B cell (primary cell): ENCODE measurements around the gene DENND1A. TPM values are rescaled to one million over a fixed set of nuclear protein-coding genes. Genes with fewer than 3 reads are reported as not detected.

Experiments used
- ATAC-seq: fragments of 200-7000 bp; cut with Tn5 transposase; one replicate; pipeline ENCODE4 v1.10.0; 2021; ENCODE audit warnings: low read depth, mild to moderate bottlenecking, moderate number of reproducible peaks, moderate library complexity
- CTCF ChIA-PET: fragments of 350-600 bp; sonication (Branson Sonifier 250); formaldehyde crosslinking; loops from one replicate; lab custom pipeline; 2021; ENCODE audit warnings: antibody characterized with exemption, inconsistent platforms; lab: Charles Lee
- POLR2A ChIA-PET: fragments of 350-600 bp; sonication (Branson Sonifier 250); formaldehyde crosslinking; loops from one replicate; lab custom pipeline; 2021; ENCODE audit warnings: antibody characterized with exemption; lab: Charles Lee
- DNase-seq: peaks from one replicate; pipeline ENCODE4 v3.0.0; 2013
- H2AFZ ChIP-seq: 2 replicates; pipeline ENCODE4 v1.6.1; 2012; ENCODE audit warnings: mild to moderate bottlenecking, low read depth, low read length; ENCODE audit not compliant: insufficient read depth, poor library complexity, severe bottlenecking
- H3K27ac ChIP-seq, 2 donors: 1 replicate in 1 of 2; 2 replicates in 1 of 2; pipeline ENCODE4 v1.5.1; 2012 to 2013; ENCODE audit warnings: low read length in 2 of 2, mild to moderate bottlenecking in 2 of 2, moderate library complexity in 1 of 2
- H3K27me3 ChIP-seq, 4 experiments: fragments of 200-600 bp in 1 of 4; sonication (generic) in 1 of 4; replicated peaks in 1 of 4; 1 replicate in 2 of 4; 2 replicates in 2 of 4; pipeline versions ENCODE4 v1.6.1 to v1.7.0; 2013 to 2016; ENCODE audit warnings: low read length in 3 of 4, mild to moderate bottlenecking in 2 of 4, mixed read lengths in 1 of 4, moderate library complexity in 1 of 4; ENCODE audit not compliant: insufficient read depth in 4 of 4, control insufficient read depth in 3 of 4; ENCODE audit errors: control extremely low read depth in 1 of 4
- H3K36me3 ChIP-seq, 2 experiments: replicated peaks in 1 of 2; 1 replicate in 1 of 2; 2 replicates in 1 of 2; pipeline versions ENCODE4 v1.6.1 to v1.7.1; 2013; ENCODE audit warnings: low read length in 1 of 2; ENCODE audit not compliant: insufficient read depth in 2 of 2, control insufficient read depth in 1 of 2; ENCODE audit errors: control extremely low read depth in 1 of 2, extremely low read depth in 1 of 2
- H3K4me1 ChIP-seq, 2 donors: fragments of 200-600 bp in 1 of 2; sonication (generic) in 1 of 2; 1 replicate in 1 of 2; 2 replicates in 1 of 2; pipeline versions ENCODE4 v1.5.1 to v1.6.1; 2013 to 2017; ENCODE audit warnings: low read length in 2 of 2; ENCODE audit not compliant: control insufficient read depth in 2 of 2, insufficient read depth in 2 of 2
- H3K4me2 ChIP-seq: replicated peaks from 2 replicates; pipeline ENCODE3; 2012; ENCODE audit warnings: mild to moderate bottlenecking, low read depth, low read length; ENCODE audit not compliant: poor library complexity, severe bottlenecking
- H3K4me3 ChIP-seq, 5 experiments: fragments of 200-600 bp in 1 of 5; sonication (generic) in 1 of 5; 1 replicate in 3 of 5; 2 replicates in 2 of 5; pipeline versions ENCODE4 v1.5.1 to v1.7.0; 2011 to 2016; ENCODE audit warnings: low read length in 4 of 5, mild to moderate bottlenecking in 4 of 5, low read depth in 2 of 5, control low read depth in 1 of 5, moderate library complexity in 1 of 5; ENCODE audit not compliant: insufficient read depth in 1 of 5; ENCODE audit errors: control extremely low read depth in 1 of 5, extremely low read depth in 1 of 5
- H3K79me2 ChIP-seq: fragments of 200-600 bp; sonication (generic); one replicate; pipeline ENCODE4 v1.6.0; 2016; ENCODE audit warnings: low read length; ENCODE audit not compliant: control insufficient read depth, insufficient read depth
- H3K9ac ChIP-seq: fragments of 200-600 bp; sonication (generic); 2 replicates; pipeline ENCODE4 v1.6.1; 2017; ENCODE audit warnings: mild to moderate bottlenecking, low read length, moderate library complexity
- H3K9me3 ChIP-seq, 3 donors: one replicate each; pipeline versions ENCODE4 v1.6.1 to v1.7.1; 2013; ENCODE audit warnings: low read length in 2 of 3; ENCODE audit not compliant: control insufficient read depth in 2 of 3, insufficient read depth in 1 of 3; ENCODE audit errors: control extremely low read depth in 1 of 3
- H4K20me1 ChIP-seq: 2 replicates; pipeline ENCODE4 v1.6.0; 2012; ENCODE audit warnings: mild to moderate bottlenecking, low read length; ENCODE audit not compliant: insufficient read depth, control insufficient read depth, poor library complexity, severe bottlenecking
- H3K27ac Mint-ChIP-seq: one replicate; pipeline ENCODE4 v1.8.0; 2021; ENCODE audit warnings: mixed read lengths
- H3K27me3 Mint-ChIP-seq: one replicate; pipeline ENCODE4 v1.8.0; 2021; ENCODE audit warnings: mixed read lengths
- H3K4me1 Mint-ChIP-seq: one replicate; pipeline ENCODE4 v1.8.0; 2021; ENCODE audit warnings: mixed read lengths
- H3K4me3 Mint-ChIP-seq: one replicate; pipeline ENCODE4 v1.8.0; 2021; ENCODE audit warnings: mixed read lengths
- H3K9me3 Mint-ChIP-seq: one replicate; pipeline ENCODE4 v1.8.0; 2022; ENCODE audit warnings: mixed read lengths; ENCODE audit not compliant: insufficient read depth
- EZH2 ChIP-seq: IDR thresholded peaks from 2 replicates; pipeline ENCODE4 v1.6.1; 2012; ENCODE audit warnings: borderline replicate concordance, low read depth, mild to moderate bottlenecking, moderate library complexity, low read length; ENCODE audit not compliant: insufficient read depth, poor library complexity, severe bottlenecking
- WGBS: methylation state at CpG from one replicate; pipeline ENCODE4 v1.1.5; 2013; ENCODE audit warnings: missing lambda C conversion rate; ENCODE audit not compliant: insufficient coverage; 5-methylcytosine and 5-hydroxymethylcytosine counted together
- intact Hi-C: fragments of 100-400 bp; cut with micrococcal nuclease; formaldehyde crosslinking; loops from one replicate; pipeline ENCODE4 v1.10.0; 2022
- polyA plus RNA-seq: library from polyadenylated mRNA; depleted of rRNA; stranded (reverse); fragments of >200 nt; gene quantifications from 2 replicates; pipeline ENCODE4 v1.2.3, GENCODE V29; 2012
- total RNA-seq, 2 donors: library from RNA; stranded (reverse); fragments of 120-200 nt in 1 of 2; gene quantifications; 1 replicate in 1 of 2; 2 replicates in 1 of 2; pipeline versions ENCODE4 v1.2.3 to v1.2.4, GENCODE V29; 2013 to 2022
- TF ChIP-seq, protein P1 (sequence below): fragments of 200-600 bp; IDR thresholded peaks from one replicate; pipeline ENCODE4 v1.8.0; 2022; ENCODE audit warnings: antibody characterized with exemption, mild to moderate bottlenecking

The DENND1A gene
- total and polyA plus RNA-seq, 2 donors (not counting 1 experiment from before 2014, with no cell fraction given) = 10.8 to 26.0 TPM

GRCh38 chr9:123369296-123369695 is 560.6 kb downstream of the DENND1A start:
- WGBS = 79% methylated on average over 3 of the region's 3 CpGs
- Histone ChIP-seq H3K4me3 (no peak overlapping the region), H3K27ac (no peak overlapping the region), H3K4me2 (no peak overlapping the region), H4K20me1 (no peaks in the 10 kb centered on the region), H3K79me2 (no peaks in the 10 kb centered on the region), H3K27me3 (peaks cover 0 to 28% (median 3%) of the 10 kb centered on the region in 4 experiments), H3K9ac (no peak overlapping the region), H3K9me3 (peaks cover 0 to 6% (median 0%) of the 10 kb centered on the region in 3 donors), H3K4me1 (peaks cover 0 to 4% of the 10 kb centered on the region in 2 donors), H3K36me3 (no peaks in the 10 kb centered on the region), H2AFZ (no peak overlapping the region)
- Mint-ChIP-seq H3K4me3 (no peak overlapping the region), H3K4me1 (peaks cover 12% of the 10 kb centered on the region), H3K27ac (no peak overlapping the region), H3K9me3 (no peaks in the 10 kb centered on the region), H3K27me3 (peaks cover 30% of the 10 kb centered on the region)
- POLR2A ChIA-PET = no interaction called here
- CTCF ChIA-PET = interaction anchor here (0.8 kb wide), 1 partner anchor 15 kb away, joined by 3 read pairs; no protein-coding TSS in a partner anchor
- DNase-seq (no peak), ATAC-seq (no peak)
- TF ChIP-seq, protein P1, sequence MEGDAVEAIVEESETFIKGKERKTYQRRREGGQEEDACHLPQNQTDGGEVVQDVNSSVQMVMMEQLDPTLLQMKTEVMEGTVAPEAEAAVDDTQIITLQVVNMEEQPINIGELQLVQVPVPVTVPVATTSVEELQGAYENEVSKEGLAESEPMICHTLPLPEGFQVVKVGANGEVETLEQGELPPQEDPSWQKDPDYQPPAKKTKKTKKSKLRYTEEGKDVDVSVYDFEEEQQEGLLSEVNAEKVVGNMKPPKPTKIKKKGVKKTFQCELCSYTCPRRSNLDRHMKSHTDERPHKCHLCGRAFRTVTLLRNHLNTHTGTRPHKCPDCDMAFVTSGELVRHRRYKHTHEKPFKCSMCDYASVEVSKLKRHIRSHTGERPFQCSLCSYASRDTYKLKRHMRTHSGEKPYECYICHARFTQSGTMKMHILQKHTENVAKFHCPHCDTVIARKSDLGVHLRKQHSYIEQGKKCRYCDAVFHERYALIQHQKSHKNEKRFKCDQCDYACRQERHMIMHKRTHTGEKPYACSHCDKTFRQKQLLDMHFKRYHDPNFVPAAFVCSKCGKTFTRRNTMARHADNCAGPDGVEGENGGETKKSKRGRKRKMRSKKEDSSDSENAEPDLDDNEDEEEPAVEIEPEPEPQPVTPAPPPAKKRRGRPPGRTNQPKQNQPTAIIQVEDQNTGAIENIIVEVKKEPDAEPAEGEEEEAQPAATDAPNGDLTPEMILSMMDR = no peak
- intact Hi-C loops = no loop called here

DNA sequence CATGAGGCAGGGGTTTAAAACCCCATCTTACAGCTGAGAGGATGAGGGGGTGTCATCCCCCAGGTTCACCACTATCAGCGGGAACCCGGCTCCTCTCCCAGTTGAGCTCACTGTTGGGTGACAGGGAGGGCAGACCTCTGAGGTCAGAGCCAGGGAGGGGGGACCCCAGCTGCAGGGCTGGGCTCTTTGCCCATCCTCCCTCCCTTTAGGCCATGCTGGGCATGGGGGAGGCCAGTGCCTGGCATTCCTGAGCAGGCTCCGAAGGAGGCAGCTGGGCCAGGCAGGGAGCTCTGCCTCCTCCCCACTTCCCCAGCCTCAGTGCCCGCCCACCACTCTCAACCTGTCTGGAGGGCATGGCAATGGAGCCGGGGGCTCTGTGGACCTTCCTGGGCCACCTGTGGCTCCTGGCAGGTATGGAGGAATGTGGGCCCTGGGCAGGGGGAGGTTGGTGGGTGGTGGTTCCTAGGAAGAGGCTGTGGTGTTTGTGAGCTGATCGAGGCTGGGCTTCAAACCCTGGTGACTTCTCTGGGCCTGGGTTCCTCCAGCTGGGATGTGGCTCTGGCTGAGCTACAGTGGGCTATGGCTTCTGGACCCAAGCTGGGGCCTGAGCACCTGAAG is 561.3 kb downstream of the DENND1A start:
- H3K36me3 ChIP-seq = no peaks in the 10 kb centered on the region
- peaks cover 0 to 6% (median 0%) of the 10 kb centered on the region in 3 donors for H3K9me3 ChIP-seq
- TF ChIP-seq, protein P1 = no peak
- TF ChIP-seq EZH2 = no peak
- H3K27ac ChIP-seq = no peak overlapping the region
- ChIA-PET POLR2A (no interaction called here), CTCF (interaction anchor here (0.8 kb wide), 1 partner anchor 14 kb away, joined by 3 read pairs; no protein-coding TSS in a partner anchor)
- intact Hi-C loops = no loop called here
- H3K9me3 Mint-ChIP-seq = no peaks in the 10 kb centered on the region
- H3K4me1 ChIP-seq = peaks cover 0 to 4% of the 10 kb centered on the region in 2 donors
- no peak overlapping the region for H3K4me3 ChIP-seq
- 91% methylated on average over 4 of the region's 6 CpGs for WGBS
- no peak overlapping the region for H2AFZ ChIP-seq
- H3K27me3 Mint-ChIP-seq = peaks cover 24% of the 10 kb centered on the region
- H3K27ac Mint-ChIP-seq = no peak overlapping the region
- no peaks in the 10 kb centered on the region for H4K20me1 ChIP-seq
- no peak for ATAC-seq
- H3K4me2 ChIP-seq = no peak overlapping the region
- no peak for DNase-seq
- no peak overlapping the region for H3K9ac ChIP-seq
- H3K4me3 Mint-ChIP-seq = no peak overlapping the region
- H3K4me1 Mint-ChIP-seq = peaks cover 7% of the 10 kb centered on the region
- peaks cover 0 to 22% (median 3%) of the 10 kb centered on the region in 4 experiments for H3K27me3 ChIP-seq
- H3K79me2 ChIP-seq = no peaks in the 10 kb centered on the region
